OCI-LY7 (cell line): ENCODE measurements around the gene ERCC6L2. TPM values are rescaled to one million over a fixed set of nuclear protein-coding genes. Genes with fewer than 3 reads are reported as not detected.

ENCODE experiments used
- BruUV-seq: library from RNA; stranded (reverse); fragments of 400-500 nt; replicated peaks from 2 replicates; lab custom pipeline; 2021; lab: Mats Ljungman, UMichigan
- CTCF ChIA-PET: fragments of 300-600 bp; sonication (Branson Sonifier 250); formaldehyde crosslinking; loops from one replicate; lab custom pipeline; 2022; ENCODE audit warnings: antibody characterized with exemption; ENCODE audit not compliant: unreplicated experiment; lab: Charles Lee
- POLR2A ChIA-PET: fragments of 300-600 bp; sonication (Branson Sonifier 250); formaldehyde crosslinking; loops from one replicate; lab custom pipeline; 2022; ENCODE audit warnings: antibody characterized with exemption; lab: Charles Lee
- DNase-seq: peaks from one replicate; pipeline ENCODE4 v3.0.0-alpha.2; 2015; ENCODE audit warnings: low spot score
- H2AFZ ChIP-seq: fragments of 200-600 bp; sonication (generic), shearing (Covaris generic); 2 replicates; pipeline ENCODE4 v1.6.1; 2014; ENCODE audit warnings: mild to moderate bottlenecking, antibody characterized with exemption, low read length, moderate library complexity
- H3K27ac ChIP-seq: fragments of 200-600 bp; sonication (generic); 2 replicates; pipeline ENCODE4 v1.5.1; 2014; ENCODE audit warnings: mixed run types, low read depth, mild to moderate bottlenecking, moderate library complexity, low read length, inconsistent platforms; ENCODE audit not compliant: poor library complexity, severe bottlenecking
- H3K36me3 ChIP-seq: fragments of 200-600 bp; sonication (generic); 2 replicates; pipeline ENCODE4 v1.6.1; 2014; ENCODE audit warnings: mild to moderate bottlenecking, antibody characterized with exemption, low read length, moderate library complexity, mixed read lengths; ENCODE audit not compliant: insufficient read depth
- H3K4me1 ChIP-seq: fragments of 200-600 bp; sonication (generic); 2 replicates; pipeline ENCODE4 v1.5.1; 2014; ENCODE audit warnings: mild to moderate bottlenecking, low read length; ENCODE audit not compliant: insufficient read depth, poor library complexity, severe bottlenecking
- H3K4me2 ChIP-seq: fragments of 200-600 bp; sonication (generic); 2 replicates; pipeline ENCODE4 v1.6.1; 2014; ENCODE audit warnings: mild to moderate bottlenecking, low read length
- H3K4me3 ChIP-seq: fragments of 200-600 bp; sonication (generic); 2 replicates; pipeline ENCODE4 v1.5.1; 2014; ENCODE audit warnings: mild to moderate bottlenecking, low read depth, low read length; ENCODE audit not compliant: poor library complexity, severe bottlenecking
- H3K79me2 ChIP-seq: fragments of 200-600 bp; sonication (generic); 2 replicates; pipeline ENCODE4 v1.6.1; 2016; ENCODE audit warnings: low read depth, mild to moderate bottlenecking, low read length, moderate library complexity, mixed read lengths; ENCODE audit not compliant: insufficient read depth
- H3K9me2 ChIP-seq: fragments of 200-600 bp; sonication (generic); 2 replicates; pipeline ENCODE4 v1.6.1; 2016; ENCODE audit warnings: mild to moderate bottlenecking, low read length, mixed read lengths; ENCODE audit not compliant: insufficient read depth
- H3K9me3 ChIP-seq: fragments of 200-600 bp; sonication (generic); 2 replicates; pipeline ENCODE4 v1.6.1; 2014; ENCODE audit warnings: mild to moderate bottlenecking, mixed run types, low read length, mixed read lengths
- H4K20me1 ChIP-seq: fragments of 200-600 bp; sonication (generic); 2 replicates; pipeline ENCODE4 v1.6.1; 2014; ENCODE audit warnings: mild to moderate bottlenecking, antibody characterized with exemption, low read length, moderate library complexity, mixed read lengths; ENCODE audit not compliant: insufficient read depth
- EZH2phosphoT487 ChIP-seq: fragments of 200-600 bp; sonication (generic); IDR thresholded peaks from 2 replicates; pipeline ENCODE4 v1.6.1; 2018; ENCODE audit warnings: low read depth, borderline replicate concordance, mild to moderate bottlenecking, mixed run types, antibody characterized with exemption, low read length, moderate library complexity, mixed read lengths
- intact Hi-C: fragments of 100-400 bp; cut with micrococcal nuclease; formaldehyde crosslinking; loops from one replicate; pipeline ENCODE4 v1.10.0; 2022; ENCODE audit not compliant: unreplicated experiment
- total RNA-seq, 2 experiments: library from RNA; depleted of rRNA in 1 of 2; stranded (reverse); fragments of >200 nt in 1 of 2; shearing (Covaris generic) in 1 of 2; gene quantifications; 2 replicates each; pipeline ENCODE4 v1.2.3, GENCODE V29; 2014 to 2022
- TF ChIP-seq, protein P1 (sequence below): fragments of 200-600 bp; sonication (generic); conservative IDR thresholded peaks from 2 replicates; pipeline ENCODE4 v1.5.1; 2014; ENCODE audit warnings: mild to moderate bottlenecking, antibody characterized with exemption, low read length, moderate library complexity, mixed read lengths

The ERCC6L2 gene
- total RNA-seq, 2 experiments from 2014 or later = 34.9 to 38.7 TPM

DNA sequence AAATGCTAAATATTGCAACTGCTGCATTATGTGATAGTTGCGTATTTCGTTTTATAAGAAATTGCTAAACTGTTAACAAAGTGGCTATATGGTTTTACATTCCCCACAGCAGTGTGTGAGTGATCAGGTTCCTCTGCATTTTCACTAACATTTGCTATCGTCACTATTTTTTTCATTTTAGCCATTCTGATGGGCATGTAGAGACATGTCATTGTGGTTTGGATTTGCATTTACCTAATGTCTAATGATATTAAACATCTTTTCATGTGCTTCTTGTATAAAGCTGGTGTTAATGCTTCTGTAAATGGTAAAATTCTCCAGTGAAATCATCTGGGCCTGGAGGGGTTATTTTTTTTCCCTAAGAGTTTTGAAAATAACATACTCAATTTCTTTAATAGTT lies 61.6 kb downstream of the ERCC6L2 start:
- CTCF ChIA-PET = no interaction called here
- no peaks in the 10 kb centered on the region for H3K9me2 ChIP-seq
- 0 out of 2 replicates have a peak, but pooled peaks cover 6% of the 10 kb centered on the region for H3K9me3 ChIP-seq
- H3K27ac ChIP-seq = no peak overlapping the region
- POLR2A ChIA-PET = interaction anchor here (0.7 kb wide), 1 partner anchor 13 kb away, joined by 3 read pairs; no protein-coding TSS in a partner anchor
- no peak overlapping the region for H2AFZ ChIP-seq
- TF ChIP-seq EZH2phosphoT487 = no peak
- TF ChIP-seq, protein P1, sequence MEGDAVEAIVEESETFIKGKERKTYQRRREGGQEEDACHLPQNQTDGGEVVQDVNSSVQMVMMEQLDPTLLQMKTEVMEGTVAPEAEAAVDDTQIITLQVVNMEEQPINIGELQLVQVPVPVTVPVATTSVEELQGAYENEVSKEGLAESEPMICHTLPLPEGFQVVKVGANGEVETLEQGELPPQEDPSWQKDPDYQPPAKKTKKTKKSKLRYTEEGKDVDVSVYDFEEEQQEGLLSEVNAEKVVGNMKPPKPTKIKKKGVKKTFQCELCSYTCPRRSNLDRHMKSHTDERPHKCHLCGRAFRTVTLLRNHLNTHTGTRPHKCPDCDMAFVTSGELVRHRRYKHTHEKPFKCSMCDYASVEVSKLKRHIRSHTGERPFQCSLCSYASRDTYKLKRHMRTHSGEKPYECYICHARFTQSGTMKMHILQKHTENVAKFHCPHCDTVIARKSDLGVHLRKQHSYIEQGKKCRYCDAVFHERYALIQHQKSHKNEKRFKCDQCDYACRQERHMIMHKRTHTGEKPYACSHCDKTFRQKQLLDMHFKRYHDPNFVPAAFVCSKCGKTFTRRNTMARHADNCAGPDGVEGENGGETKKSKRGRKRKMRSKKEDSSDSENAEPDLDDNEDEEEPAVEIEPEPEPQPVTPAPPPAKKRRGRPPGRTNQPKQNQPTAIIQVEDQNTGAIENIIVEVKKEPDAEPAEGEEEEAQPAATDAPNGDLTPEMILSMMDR = no peak
- no TSS peak for BruUV-seq
- H3K36me3 ChIP-seq = peaks cover 62% of the 10 kb centered on the region
- H3K4me3 ChIP-seq = no peak overlapping the region
- no peaks in the 10 kb centered on the region for H3K79me2 ChIP-seq
- intact Hi-C loops = no loop called here
- no peaks in the 10 kb centered on the region for H3K4me1 ChIP-seq
- H4K20me1 ChIP-seq = no peaks in the 10 kb centered on the region
- DNase-seq = no peak
- H3K4me2 ChIP-seq = no peak overlapping the region

DNA sequence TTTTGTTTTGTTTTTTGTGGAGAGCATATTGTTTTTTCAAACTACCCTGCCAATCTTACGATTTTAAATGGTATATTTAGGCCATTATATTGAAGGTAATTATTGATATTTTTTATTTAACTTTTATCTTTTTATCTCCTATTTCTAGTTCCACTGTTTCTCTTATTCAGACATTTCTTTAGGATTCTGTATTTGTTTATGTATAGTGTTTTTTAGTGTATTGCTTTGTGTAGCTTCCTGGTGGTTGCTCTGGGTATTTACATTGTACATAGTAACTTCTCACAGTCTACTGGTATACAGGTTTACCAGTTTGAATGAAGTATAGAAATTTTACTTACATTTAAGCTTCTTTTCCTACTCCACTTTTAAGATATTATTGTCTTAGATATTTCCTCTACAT lies 63.2 kb downstream of the ERCC6L2 start:
- H3K9me2 ChIP-seq = no peaks in the 10 kb centered on the region
- peaks cover 62% of the 10 kb centered on the region for H3K36me3 ChIP-seq
- intact Hi-C loops = no loop called here
- H3K27ac ChIP-seq = no peak overlapping the region
- no peaks in the 10 kb centered on the region for H3K4me1 ChIP-seq
- TF ChIP-seq, protein P1 = peak; percentile 63
- no peak for TF ChIP-seq EZH2phosphoT487
- H3K9me3 ChIP-seq = 0 out of 2 replicates have a peak, but pooled peaks cover 6% of the 10 kb centered on the region
- no peak overlapping the region for H2AFZ ChIP-seq
- no TSS peak for BruUV-seq
- no peaks in the 10 kb centered on the region for H3K79me2 ChIP-seq
- ChIA-PET POLR2A (interaction anchor here (0.5 to 0.9 kb wide), 2 partner anchors 20 to 46 kb away, joined by 3 to 4 read pairs; no protein-coding TSS in a partner anchor), CTCF (no interaction called here)
- H3K4me3 ChIP-seq = no peak overlapping the region
- peak; percentile 9 for DNase-seq
- no peak overlapping the region for H3K4me2 ChIP-seq
- H4K20me1 ChIP-seq = no peaks in the 10 kb centered on the region

DNA sequence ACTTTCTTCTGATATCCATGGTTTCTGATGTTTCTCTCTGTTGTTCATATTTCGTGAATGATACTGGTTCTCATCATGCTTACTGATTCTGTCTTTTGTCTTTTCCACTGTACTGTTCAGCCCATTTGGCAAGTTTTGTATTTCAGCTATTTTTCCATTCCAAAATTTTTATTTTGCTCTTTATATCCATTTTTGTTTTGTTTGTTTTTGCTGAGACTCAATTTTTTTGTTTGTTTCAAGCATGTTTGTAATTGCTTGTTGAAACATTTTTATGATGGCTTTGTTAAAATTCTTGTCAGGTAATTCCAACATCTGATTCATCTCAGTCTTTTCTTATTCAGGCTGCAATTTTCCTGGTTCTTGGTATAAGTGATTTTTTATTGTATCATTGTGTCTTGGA lies 64.0 kb downstream of the ERCC6L2 start:
- Histone ChIP-seq H4K20me1 (no peaks in the 10 kb centered on the region), H3K36me3 (peaks cover 64% of the 10 kb centered on the region), H3K4me2 (no peak overlapping the region), H3K9me3 (0 out of 2 replicates have a peak, but pooled peaks cover 6% of the 10 kb centered on the region), H2AFZ (no peak overlapping the region), H3K4me3 (no peak overlapping the region), H3K79me2 (no peaks in the 10 kb centered on the region), H3K27ac (no peak overlapping the region), H3K9me2 (no peaks in the 10 kb centered on the region), H3K4me1 (no peaks in the 10 kb centered on the region)
- CTCF ChIA-PET = no interaction called here
- no peak for DNase-seq
- POLR2A ChIA-PET = no interaction called here
- no TSS peak for BruUV-seq
- TF ChIP-seq EZH2phosphoT487 = no peak
- TF ChIP-seq, protein P1 = no peak
- intact Hi-C loops = no loop called here
